ENCODE results near the gene CMSS1. TPM values are rescaled to one million over a fixed set of nuclear protein-coding genes. Genes with fewer than 3 reads are reported as not detected.
A peak's percentile ranks its signal among the peaks of the same experiment; 100 is the strongest.

CMSS1 gene
- 10 to 100 TPM in 3 of 4 donors, 1 to 10 TPM in 1; 9.2 to 18.5 (median 12.9) TPM for total RNA-seq

- H3K36me3 ChIP-seq = no peaks in the 10 kb centered on the region
- peaks cover 4 to 36% (median 10%) of the 10 kb centered on the region in 3 donors for H3K4me1 ChIP-seq
- intact Hi-C loops (cut with DNase I) = no loop called here
- DNase-seq = peak; percentile 52
- no peaks in the 10 kb centered on the region for H3K9me3 ChIP-seq
- 0 to 1% methylated on average over 28 to 49 of the region's 60 CpGs for WGBS, 2 donors
- peak within 1 kb of the TSS; percentile 84 to 95 (median 89) for H3K27ac ChIP-seq
- TF ChIP-seq, protein P1, sequence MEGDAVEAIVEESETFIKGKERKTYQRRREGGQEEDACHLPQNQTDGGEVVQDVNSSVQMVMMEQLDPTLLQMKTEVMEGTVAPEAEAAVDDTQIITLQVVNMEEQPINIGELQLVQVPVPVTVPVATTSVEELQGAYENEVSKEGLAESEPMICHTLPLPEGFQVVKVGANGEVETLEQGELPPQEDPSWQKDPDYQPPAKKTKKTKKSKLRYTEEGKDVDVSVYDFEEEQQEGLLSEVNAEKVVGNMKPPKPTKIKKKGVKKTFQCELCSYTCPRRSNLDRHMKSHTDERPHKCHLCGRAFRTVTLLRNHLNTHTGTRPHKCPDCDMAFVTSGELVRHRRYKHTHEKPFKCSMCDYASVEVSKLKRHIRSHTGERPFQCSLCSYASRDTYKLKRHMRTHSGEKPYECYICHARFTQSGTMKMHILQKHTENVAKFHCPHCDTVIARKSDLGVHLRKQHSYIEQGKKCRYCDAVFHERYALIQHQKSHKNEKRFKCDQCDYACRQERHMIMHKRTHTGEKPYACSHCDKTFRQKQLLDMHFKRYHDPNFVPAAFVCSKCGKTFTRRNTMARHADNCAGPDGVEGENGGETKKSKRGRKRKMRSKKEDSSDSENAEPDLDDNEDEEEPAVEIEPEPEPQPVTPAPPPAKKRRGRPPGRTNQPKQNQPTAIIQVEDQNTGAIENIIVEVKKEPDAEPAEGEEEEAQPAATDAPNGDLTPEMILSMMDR (IDR thresholded peaks at IDR 0.05) = peak in 4 of 6 experiments; percentile 11 to 51 (median 24)
- peak in 2 of 4 donors; percentile 49 to 63 for TF ChIP-seq POLR2A (IDR thresholded peaks at IDR 0.05)
- peak within 1 kb of the TSS; percentile 66 to 85 (median 70) for H3K4me3 ChIP-seq
- H3K27me3 ChIP-seq = no peaks in the 10 kb centered on the region
Measured at GRCh38 chr3:99817437-99818240, at the start of gene CMSS1. CMSS1 (plus strand) TSS chr3:99817862.

GRCh38 chr3:99768126-99768525, 49.5 kb upstream of the CMSS1 start:
- intact Hi-C loops (cut with DNase I) = no loop called here
- no peak for DNase-seq

GRCh38 chr3:99768808-99769501, 48.7 kb upstream of the CMSS1 start:
- no peaks in the 10 kb centered on the region for H3K4me1 ChIP-seq
- WGBS, 2 donors = 58 to 80% methylated on average over 2 of the region's 2 CpGs
- no peak overlapping the region for H3K27ac ChIP-seq
- no peak overlapping the region for H3K4me3 ChIP-seq
- no peak for TF ChIP-seq POLR2A (IDR thresholded peaks at IDR 0.05)
- TF ChIP-seq, protein P1 (IDR thresholded peaks at IDR 0.05) = no peak
- no peaks in the 10 kb centered on the region for H3K9me3 ChIP-seq
- intact Hi-C loops (cut with DNase I) = no loop called here
- no peaks in the 10 kb centered on the region for H3K36me3 ChIP-seq
- H3K27me3 ChIP-seq = no peaks in the 10 kb centered on the region
- no peak for DNase-seq

More at GRCh38 chr3:99768126-99768525, 49.5 kb upstream of the CMSS1 start:
- Histone ChIP-seq H3K4me1 (no peaks in the 10 kb centered on the region), H3K27me3 (no peaks in the 10 kb centered on the region), H3K27ac (no peak overlapping the region), H3K9me3 (no peaks in the 10 kb centered on the region), H3K36me3 (no peaks in the 10 kb centered on the region), H3K4me3 (no peak overlapping the region)
- 90 to 95% methylated on average over 1 of the region's 1 CpG for WGBS, 2 donors
- no peak for TF ChIP-seq POLR2A (IDR thresholded peaks at IDR 0.05)
- TF ChIP-seq, protein P1 (IDR thresholded peaks at IDR 0.05) = no peak

- H3K27ac ChIP-seq = no peak overlapping the region
- DNase-seq = no peak
- TF ChIP-seq POLR2A (IDR thresholded peaks at IDR 0.05) = no peak
- TF ChIP-seq, protein P1 (IDR thresholded peaks at IDR 0.05) = no peak
- 85 to 91% methylated on average over 3 of the region's 3 CpGs for WGBS, 2 donors
- no peaks in the 10 kb centered on the region for H3K9me3 ChIP-seq
- intact Hi-C loops (cut with DNase I) = no loop called here
- H3K4me3 ChIP-seq = no peak overlapping the region
- H3K4me1 ChIP-seq = no peaks in the 10 kb centered on the region
- H3K27me3 ChIP-seq = no peaks in the 10 kb centered on the region
- H3K36me3 ChIP-seq = no peaks in the 10 kb centered on the region
Measured at GRCh38 chr3:99772171-99772570, 45.5 kb upstream of the CMSS1 start.

DNA sequence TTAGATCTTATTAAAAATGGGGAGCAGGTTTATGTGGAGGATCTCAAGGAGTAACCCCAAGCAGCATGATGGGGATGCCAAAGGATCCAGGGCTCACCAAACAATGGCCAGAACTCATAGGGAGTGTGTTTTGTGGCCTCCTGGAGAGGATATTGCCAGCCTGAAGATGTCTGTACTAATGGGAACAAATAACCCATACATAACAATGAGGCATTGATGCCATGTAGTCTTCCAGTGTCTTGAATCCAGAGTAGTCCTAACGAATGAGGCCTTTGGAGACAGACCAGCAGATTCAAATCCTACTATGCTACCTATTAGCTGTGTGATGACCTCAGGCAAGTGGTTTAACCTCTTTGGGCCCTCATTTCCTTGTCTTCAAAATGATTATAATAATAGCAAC, 45.0 kb upstream of the CMSS1 start:
- TF ChIP-seq, protein P1 (IDR thresholded peaks at IDR 0.05) = no peak
- no peak for TF ChIP-seq POLR2A (IDR thresholded peaks at IDR 0.05)
- WGBS, 2 donors = 67 to 72% methylated on average over 1 of the region's 1 CpG
- no peaks in the 10 kb centered on the region for H3K9me3 ChIP-seq
- H3K27ac ChIP-seq = no peak overlapping the region
- no peak overlapping the region for H3K4me3 ChIP-seq
- no peaks in the 10 kb centered on the region for H3K4me1 ChIP-seq
- no peaks in the 10 kb centered on the region for H3K36me3 ChIP-seq
- intact Hi-C loops (cut with DNase I) = no loop called here
- H3K27me3 ChIP-seq = no peaks in the 10 kb centered on the region
- no peak for DNase-seq
